WTC11 (cell line): ENCODE results near the gene TAPBPL. TPM values are rescaled to one million over a fixed set of nuclear protein-coding genes. Genes with fewer than 3 reads are reported as not detected.

ENCODE experiments used
- ATAC-seq: fragments of 200-7000 bp; cut with Tn5 transposase; 2 replicates; pipeline ENCODE4 v1.10.0; 2021; ENCODE audit warnings: mild to moderate bottlenecking, moderate library complexity
- CTCF ChIA-PET: fragments of 300-600 bp; sonication (Branson Sonifier 250); formaldehyde crosslinking; loops from one replicate; lab custom pipeline; 2021; ENCODE audit warnings: antibody characterized with exemption; lab: Charles Lee
- POLR2A ChIA-PET: fragments of 350-600 bp; sonication (Branson Sonifier 250); formaldehyde crosslinking; loops from one replicate; lab custom pipeline; 2021; ENCODE audit warnings: antibody characterized with exemption; lab: Charles Lee
- DNase-seq: peaks from one replicate; pipeline ENCODE4 v3.0.0; 2021; ENCODE audit warnings: low spot score
- H3K27ac Mint-ChIP-seq: 2 replicates; pipeline ENCODE4 v1.8.0; 2021; ENCODE audit warnings: mixed read lengths
- H3K27me3 Mint-ChIP-seq: 2 replicates; pipeline ENCODE4 v1.8.0; 2021; ENCODE audit warnings: low read depth, mild to moderate bottlenecking, moderate library complexity, mixed read lengths
- H3K36me3 Mint-ChIP-seq: 2 replicates; pipeline ENCODE4 v1.8.0; 2021; ENCODE audit warnings: mixed read lengths
- H3K4me1 Mint-ChIP-seq: 2 replicates; pipeline ENCODE4 v1.8.0; 2022; ENCODE audit warnings: mixed read lengths
- H3K4me3 Mint-ChIP-seq: 2 replicates; pipeline ENCODE4 v1.8.0; 2021; ENCODE audit warnings: mild to moderate bottlenecking, moderate library complexity, mixed read lengths
- H3K9me3 Mint-ChIP-seq: 2 replicates; pipeline ENCODE4 v1.8.0; 2021; ENCODE audit warnings: mixed read lengths
- CREB1 ChIP-seq: sonication (generic); formaldehyde crosslinking; IDR thresholded peaks from 2 replicates; pipeline ENCODE4 v1.8.0; 2023; ENCODE audit warnings: mild to moderate bottlenecking, missing genetic modification reagents
- E2F5 ChIP-seq: sonication (generic); formaldehyde crosslinking; IDR thresholded peaks from 2 replicates; pipeline ENCODE4 v1.8.1; 2022; ENCODE audit warnings: mild to moderate bottlenecking, moderate library complexity, missing genetic modification reagents
- ELF4 ChIP-seq: sonication (generic); formaldehyde crosslinking; IDR thresholded peaks from 2 replicates; pipeline ENCODE4 v1.8.1; 2022; ENCODE audit warnings: low read depth, mild to moderate bottlenecking, moderate library complexity, missing genetic modification reagents
- FOXP1 ChIP-seq: sonication (generic); formaldehyde crosslinking; IDR thresholded peaks from 2 replicates; pipeline ENCODE4 v1.8.0; 2022; ENCODE audit warnings: missing genetic modification reagents, mild to moderate bottlenecking, moderate library complexity, borderline replicate concordance
- GABPB1 ChIP-seq: sonication (generic); formaldehyde crosslinking; IDR thresholded peaks from 2 replicates; pipeline ENCODE4 v1.8.1; 2023; ENCODE audit warnings: mild to moderate bottlenecking, missing genetic modification reagents
- GTF2I ChIP-seq: fragments of 250-450 bp; sonication (Bioruptor Pico); conservative IDR thresholded peaks from 2 replicates; pipeline ENCODE4 v1.4.0; 2021; ENCODE audit warnings: mild to moderate bottlenecking
- HMGA2 ChIP-seq: fragments of 250-450 bp; sonication (Bioruptor Pico); IDR thresholded peaks from 2 replicates; pipeline ENCODE4 v1.4.0; 2021; ENCODE audit warnings: mild to moderate bottlenecking, moderate library complexity
- IRF1 ChIP-seq: sonication (generic); formaldehyde crosslinking; IDR thresholded peaks from 2 replicates; pipeline ENCODE4 v1.8.0; 2023; ENCODE audit warnings: missing genetic modification reagents
- IRF2 ChIP-seq: sonication (generic); formaldehyde crosslinking; IDR thresholded peaks from 2 replicates; pipeline ENCODE4 v1.8.0; 2022; ENCODE audit warnings: low read depth, missing genetic modification reagents, borderline replicate concordance
- JAZF1 ChIP-seq: fragments of 250-450 bp; sonication (Bioruptor Pico); IDR thresholded peaks from 2 replicates; pipeline ENCODE4 v1.9.0; 2021; ENCODE audit warnings: moderate library complexity, mild to moderate bottlenecking, inconsistent platforms
- MLX ChIP-seq: sonication (generic); formaldehyde crosslinking; IDR thresholded peaks from 2 replicates; pipeline ENCODE4 v1.8.1; 2023; ENCODE audit warnings: mild to moderate bottlenecking, missing genetic modification reagents, moderate library complexity
- OVOL2 ChIP-seq: fragments of 250-450 bp; sonication (Bioruptor Pico); IDR thresholded peaks from 2 replicates; pipeline ENCODE4 v1.9.0; 2021; ENCODE audit warnings: mild to moderate bottlenecking, borderline replicate concordance
- SMAD4 ChIP-seq: sonication (generic); formaldehyde crosslinking; IDR thresholded peaks from 2 replicates; pipeline ENCODE4 v1.8.0; 2022; ENCODE audit warnings: mild to moderate bottlenecking, missing genetic modification reagents
- TEAD1 ChIP-seq: sonication (generic); formaldehyde crosslinking; IDR thresholded peaks from 2 replicates; pipeline ENCODE4 v1.8.0; 2022; ENCODE audit warnings: mild to moderate bottlenecking, missing genetic modification reagents
- USF2 ChIP-seq: sonication (generic); formaldehyde crosslinking; IDR thresholded peaks from 2 replicates; pipeline ENCODE4 v1.8.1; 2023; ENCODE audit warnings: mild to moderate bottlenecking, missing genetic modification reagents, moderate library complexity
- ZNF219 ChIP-seq: sonication (generic); formaldehyde crosslinking; IDR thresholded peaks from 2 replicates; pipeline ENCODE4 v1.8.0; 2023; ENCODE audit warnings: missing genetic modification reagents, mild to moderate bottlenecking, borderline replicate concordance
- ZNF317 ChIP-seq: sonication (generic); formaldehyde crosslinking; IDR thresholded peaks from 2 replicates; pipeline ENCODE4 v1.8.1; 2023; ENCODE audit warnings: low read depth, mild to moderate bottlenecking, moderate library complexity, missing genetic modification reagents, borderline replicate concordance
- ZNF423 ChIP-seq: fragments of 250-450 bp; sonication (Bioruptor Pico); IDR thresholded peaks from 2 replicates; pipeline ENCODE4 v2.1.2; 2022; ENCODE audit warnings: mild to moderate bottlenecking, moderate library complexity
- total RNA-seq: library from RNA; stranded (reverse); gene quantifications from 3 replicates; pipeline ENCODE4 v1.2.3, GENCODE V29; 2021
- TF ChIP-seq, protein P1 (sequence below): sonication (generic); formaldehyde crosslinking; IDR thresholded peaks from 2 replicates; pipeline ENCODE4 v1.8.0; 2022; ENCODE audit warnings: mild to moderate bottlenecking, missing genetic modification reagents
- TF ChIP-seq, protein P2 (sequence below): sonication (generic); formaldehyde crosslinking; IDR thresholded peaks from 2 replicates; pipeline ENCODE4 v1.8.1; 2023; ENCODE audit warnings: mild to moderate bottlenecking, missing genetic modification reagents, borderline replicate concordance
- TF ChIP-seq, protein P3 (sequence below): sonication (generic); formaldehyde crosslinking; IDR thresholded peaks from 2 replicates; pipeline ENCODE4 v1.8.1; 2023; ENCODE audit warnings: mild to moderate bottlenecking, missing genetic modification reagents
- TF ChIP-seq, protein P4 (sequence below): sonication (generic); formaldehyde crosslinking; IDR thresholded peaks from 2 replicates; pipeline ENCODE4 v1.8.0; 2022; ENCODE audit warnings: mild to moderate bottlenecking, missing genetic modification reagents

Gene TAPBPL
- total RNA-seq, 1 experiment from 2014 or later: 1.3 TPM

DNA sequence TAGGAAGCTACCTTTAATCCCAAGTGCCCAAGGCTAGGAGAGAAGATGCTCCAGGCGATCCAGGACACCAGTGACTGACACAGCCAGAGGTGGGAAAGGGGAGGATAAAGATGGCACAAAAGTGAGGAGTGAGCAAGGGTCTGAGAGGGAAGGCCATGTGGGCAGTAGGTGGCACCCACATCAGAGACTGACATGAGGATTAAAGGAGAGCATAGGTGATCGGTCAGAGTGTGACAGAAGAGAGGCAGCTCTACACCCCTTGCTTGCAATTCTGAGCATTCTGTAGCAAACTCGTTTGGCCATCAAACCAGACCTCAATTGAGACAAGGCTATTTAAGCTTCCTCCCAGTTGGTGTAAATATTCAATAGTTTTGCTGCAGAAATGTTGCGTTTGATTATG, 7.8 kb upstream of the TAPBPL start (continued):
- TF ChIP-seq MLX (no peak), GABPB1 (CRISPR knock-in tag) (no peak), USF2 (no peak), IRF1 (CRISPR knock-in tag) (no peak)

DNA sequence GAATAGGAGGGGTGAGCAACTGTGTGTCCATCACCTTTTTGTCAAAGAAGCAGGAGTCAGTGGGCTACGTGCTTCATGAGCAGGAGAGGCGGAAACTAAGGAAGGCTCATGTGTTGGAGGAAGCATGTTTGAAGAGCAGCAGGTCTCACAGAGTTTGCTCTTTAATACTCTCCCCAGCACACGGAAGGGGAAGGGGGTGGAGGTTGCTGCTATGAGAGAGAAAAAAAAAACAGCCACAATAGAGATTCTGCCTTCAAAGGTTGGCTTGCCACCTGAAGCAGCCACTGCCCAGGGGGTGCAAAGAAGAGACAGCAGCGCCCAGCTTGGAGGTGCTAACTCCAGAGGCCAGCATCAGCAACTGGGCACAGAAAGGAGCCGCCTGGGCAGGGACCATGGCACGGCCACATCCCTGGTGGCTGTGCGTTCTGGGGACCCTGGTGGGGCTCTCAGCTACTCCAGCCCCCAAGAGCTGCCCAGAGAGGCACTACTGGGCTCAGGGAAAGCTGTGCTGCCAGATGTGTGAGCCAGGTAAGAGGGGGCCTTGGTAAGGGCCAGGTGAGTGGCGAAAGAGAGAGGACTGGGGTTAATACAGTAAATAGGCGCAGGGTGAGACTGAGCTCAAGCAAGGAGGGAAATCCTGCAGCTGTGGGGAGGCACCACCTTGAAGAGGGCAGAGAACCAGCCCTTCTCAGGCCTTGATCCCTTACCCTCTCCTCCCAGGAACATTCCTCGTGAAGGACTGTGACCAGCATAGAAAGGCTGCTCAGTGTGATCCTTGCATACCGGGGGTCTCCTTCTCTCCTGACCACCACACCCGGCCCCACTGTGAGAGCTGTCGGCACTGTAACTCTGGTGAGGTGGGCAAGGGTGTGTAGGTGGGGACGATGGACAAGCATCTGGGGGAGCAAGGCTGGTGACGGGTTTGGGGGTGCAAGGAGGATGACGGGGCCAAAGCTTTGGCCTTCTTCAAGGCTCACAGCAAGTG, 6.8 kb upstream of the TAPBPL start, which contains the start of gene CD27:
CD27 (plus strand) TSS at position 252 of the 985 bp plus-strand sequence; CDS start at position 393, 141 bp downstream.
- H3K4me1 Mint-ChIP-seq: peaks cover 11% of the 10 kb centered on the region
- no peaks in the 10 kb centered on the region for H3K36me3 Mint-ChIP-seq
- H3K27ac Mint-ChIP-seq: no peak within 1 kb of the TSS; the same call in none of the 2 replicates
- no peak within 1 kb of the TSS for H3K4me3 Mint-ChIP-seq
- H3K27me3 Mint-ChIP-seq: no peaks in the 10 kb centered on the region
- CTCF ChIA-PET: interaction anchor here (1.6 to 5.5 kb wide), 3 partner anchors 11 to 21 kb away, joined by 3 to 25 read pairs (median 13); no protein-coding TSS in a partner anchor
- POLR2A ChIA-PET: no interaction called here
- ATAC-seq: no peak
- no peaks in the 10 kb centered on the region for H3K9me3 Mint-ChIP-seq
- peak; percentile 5 for DNase-seq
- TF ChIP-seq, protein P1, sequence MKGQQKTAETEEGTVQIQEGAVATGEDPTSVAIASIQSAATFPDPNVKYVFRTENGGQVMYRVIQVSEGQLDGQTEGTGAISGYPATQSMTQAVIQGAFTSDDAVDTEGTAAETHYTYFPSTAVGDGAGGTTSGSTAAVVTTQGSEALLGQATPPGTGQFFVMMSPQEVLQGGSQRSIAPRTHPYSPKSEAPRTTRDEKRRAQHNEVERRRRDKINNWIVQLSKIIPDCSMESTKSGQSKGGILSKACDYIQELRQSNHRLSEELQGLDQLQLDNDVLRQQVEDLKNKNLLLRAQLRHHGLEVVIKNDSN: no peak
- TF ChIP-seq, protein P2, sequence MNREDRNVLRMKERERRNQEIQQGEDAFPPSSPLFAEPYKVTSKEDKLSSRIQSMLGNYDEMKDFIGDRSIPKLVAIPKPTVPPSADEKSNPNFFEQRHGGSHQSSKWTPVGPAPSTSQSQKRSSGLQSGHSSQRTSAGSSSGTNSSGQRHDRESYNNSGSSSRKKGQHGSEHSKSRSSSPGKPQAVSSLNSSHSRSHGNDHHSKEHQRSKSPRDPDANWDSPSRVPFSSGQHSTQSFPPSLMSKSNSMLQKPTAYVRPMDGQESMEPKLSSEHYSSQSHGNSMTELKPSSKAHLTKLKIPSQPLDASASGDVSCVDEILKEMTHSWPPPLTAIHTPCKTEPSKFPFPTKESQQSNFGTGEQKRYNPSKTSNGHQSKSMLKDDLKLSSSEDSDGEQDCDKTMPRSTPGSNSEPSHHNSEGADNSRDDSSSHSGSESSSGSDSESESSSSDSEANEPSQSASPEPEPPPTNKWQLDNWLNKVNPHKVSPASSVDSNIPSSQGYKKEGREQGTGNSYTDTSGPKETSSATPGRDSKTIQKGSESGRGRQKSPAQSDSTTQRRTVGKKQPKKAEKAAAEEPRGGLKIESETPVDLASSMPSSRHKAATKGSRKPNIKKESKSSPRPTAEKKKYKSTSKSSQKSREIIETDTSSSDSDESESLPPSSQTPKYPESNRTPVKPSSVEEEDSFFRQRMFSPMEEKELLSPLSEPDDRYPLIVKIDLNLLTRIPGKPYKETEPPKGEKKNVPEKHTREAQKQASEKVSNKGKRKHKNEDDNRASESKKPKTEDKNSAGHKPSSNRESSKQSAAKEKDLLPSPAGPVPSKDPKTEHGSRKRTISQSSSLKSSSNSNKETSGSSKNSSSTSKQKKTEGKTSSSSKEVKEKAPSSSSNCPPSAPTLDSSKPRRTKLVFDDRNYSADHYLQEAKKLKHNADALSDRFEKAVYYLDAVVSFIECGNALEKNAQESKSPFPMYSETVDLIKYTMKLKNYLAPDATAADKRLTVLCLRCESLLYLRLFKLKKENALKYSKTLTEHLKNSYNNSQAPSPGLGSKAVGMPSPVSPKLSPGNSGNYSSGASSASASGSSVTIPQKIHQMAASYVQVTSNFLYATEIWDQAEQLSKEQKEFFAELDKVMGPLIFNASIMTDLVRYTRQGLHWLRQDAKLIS (CRISPR knock-in tag): no peak
- TF ChIP-seq, protein P3, sequence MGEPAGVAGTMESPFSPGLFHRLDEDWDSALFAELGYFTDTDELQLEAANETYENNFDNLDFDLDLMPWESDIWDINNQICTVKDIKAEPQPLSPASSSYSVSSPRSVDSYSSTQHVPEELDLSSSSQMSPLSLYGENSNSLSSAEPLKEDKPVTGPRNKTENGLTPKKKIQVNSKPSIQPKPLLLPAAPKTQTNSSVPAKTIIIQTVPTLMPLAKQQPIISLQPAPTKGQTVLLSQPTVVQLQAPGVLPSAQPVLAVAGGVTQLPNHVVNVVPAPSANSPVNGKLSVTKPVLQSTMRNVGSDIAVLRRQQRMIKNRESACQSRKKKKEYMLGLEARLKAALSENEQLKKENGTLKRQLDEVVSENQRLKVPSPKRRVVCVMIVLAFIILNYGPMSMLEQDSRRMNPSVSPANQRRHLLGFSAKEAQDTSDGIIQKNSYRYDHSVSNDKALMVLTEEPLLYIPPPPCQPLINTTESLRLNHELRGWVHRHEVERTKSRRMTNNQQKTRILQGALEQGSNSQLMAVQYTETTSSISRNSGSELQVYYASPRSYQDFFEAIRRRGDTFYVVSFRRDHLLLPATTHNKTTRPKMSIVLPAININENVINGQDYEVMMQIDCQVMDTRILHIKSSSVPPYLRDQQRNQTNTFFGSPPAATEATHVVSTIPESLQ: no peak
- TF ChIP-seq ZNF317 (CRISPR knock-in tag) (no peak), JAZF1 (CRISPR knock-in tag) (no peak), SMAD4 (no peak), E2F5 (CRISPR knock-in tag) (no peak), TEAD1 (CRISPR knock-in tag) (no peak), HMGA2 (CRISPR knock-in tag) (no peak), ELF4 (CRISPR knock-in tag) (no peak), FOXP1 (CRISPR knock-in tag) (no peak), GTF2I (CRISPR knock-in tag) (no peak), ZNF219 (CRISPR knock-in tag) (no peak), ZNF423 (CRISPR knock-in tag) (no peak), CREB1 (CRISPR knock-in tag) (no peak), IRF2 (no peak), OVOL2 (CRISPR knock-in tag) (no peak)
- TF ChIP-seq, protein P4, sequence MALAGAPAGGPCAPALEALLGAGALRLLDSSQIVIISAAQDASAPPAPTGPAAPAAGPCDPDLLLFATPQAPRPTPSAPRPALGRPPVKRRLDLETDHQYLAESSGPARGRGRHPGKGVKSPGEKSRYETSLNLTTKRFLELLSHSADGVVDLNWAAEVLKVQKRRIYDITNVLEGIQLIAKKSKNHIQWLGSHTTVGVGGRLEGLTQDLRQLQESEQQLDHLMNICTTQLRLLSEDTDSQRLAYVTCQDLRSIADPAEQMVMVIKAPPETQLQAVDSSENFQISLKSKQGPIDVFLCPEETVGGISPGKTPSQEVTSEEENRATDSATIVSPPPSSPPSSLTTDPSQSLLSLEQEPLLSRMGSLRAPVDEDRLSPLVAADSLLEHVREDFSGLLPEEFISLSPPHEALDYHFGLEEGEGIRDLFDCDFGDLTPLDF (CRISPR knock-in tag): no peak
